Sigmoid colon (tissue), 7 donors: ENCODE results near the gene C1orf210. TPM values are rescaled to one million over a fixed set of nuclear protein-coding genes. Genes with fewer than 3 reads are reported as not detected.

Source experiments
- DNase-seq: peaks from one replicate; pipeline ENCODE4 v3.0.0-alpha.2; 2019
- H3K27ac ChIP-seq, 4 donors: fragments of 200-600 bp; sonication (generic); one replicate each; pipeline ENCODE4 v1.5.1; 2016 to 2019; ENCODE audit warnings: mild to moderate bottlenecking in 1 of 4
- H3K27me3 ChIP-seq, 3 donors: fragments of 200-600 bp; sonication (generic); one replicate each; pipeline ENCODE4 v1.5.1; 2019; ENCODE audit warnings: mild to moderate bottlenecking in 1 of 3
- H3K36me3 ChIP-seq, 4 donors: fragments of 200-600 bp; sonication (generic); one replicate each; pipeline ENCODE4 v1.5.1; 2016 to 2019
- H3K4me1 ChIP-seq, 4 donors: fragments of 200-600 bp; sonication (generic); one replicate each; pipeline ENCODE4 v1.5.1; 2017 to 2019
- H3K4me3 ChIP-seq, 4 donors: fragments of 200-600 bp; sonication (generic); one replicate each; pipeline ENCODE4 v1.5.1; 2017 to 2019; ENCODE audit warnings: mild to moderate bottlenecking in 2 of 4, moderate library complexity in 1 of 4
- H3K9me3 ChIP-seq, 4 donors: fragments of 200-600 bp in 3 of 4; sonication (generic) in 3 of 4; one replicate each; pipeline versions ENCODE4 v1.5.1 to v1.6.1; 2013 to 2019
- EP300 ChIP-seq, 4 donors: sonication (generic); formaldehyde crosslinking; IDR thresholded peaks; one replicate each; pipeline ENCODE4 v1.6.1; 2017; ENCODE audit warnings: antibody characterized with exemption in 4 of 4
- POLR2A ChIP-seq, 2 donors: fragments of 450-650 bp; IDR thresholded peaks; one replicate each; pipeline ENCODE4 v1.6.1; 2016; ENCODE audit warnings: antibody characterized with exemption in 2 of 2, mild to moderate bottlenecking in 2 of 2, moderate library complexity in 2 of 2
- POLR2AphosphoS5 ChIP-seq, 4 donors: sonication (generic); formaldehyde crosslinking; IDR thresholded peaks; one replicate each; pipeline ENCODE4 v1.6.1; 2017; ENCODE audit warnings: antibody characterized with exemption in 4 of 4
- WGBS, 2 donors: extraction: QIAGEN DNeasy Blood & Tissue Kit; methylation state at CpG; one replicate each; pipeline ENCODE4 v1.1.7; 2013; 5-methylcytosine and 5-hydroxymethylcytosine counted together
- intact Hi-C: fragments of 100-400 bp; cut with DNase I; formaldehyde crosslinking; loops from one replicate; pipeline ENCODE4 v1.15.1; 2023
- polyA plus RNA-seq, 3 donors: library from polyadenylated mRNA; stranded (reverse); fragments of 200-250 nt; gene quantifications; one replicate each; pipeline ENCODE4 v1.2.3, GENCODE V29; 2013
- total RNA-seq, 4 donors: library from RNA; depleted of rRNA; stranded (reverse); fragments of >200 nt; gene quantifications; one replicate each; pipeline ENCODE4 v1.1.0, GENCODE V29; 2016
- TF ChIP-seq, protein P1 (sequence below), 4 experiments: fragments of 450-650 bp in 3 of 4; fragments of 200-600 bp in 1 of 4; IDR thresholded peaks; one replicate each; pipeline ENCODE4 v1.5.1; 2016 to 2019; ENCODE audit warnings: antibody characterized with exemption in 4 of 4, mild to moderate bottlenecking in 3 of 4, moderate library complexity in 2 of 4
- donor health status: healthy with polysubstance abuse.
- donor health status: Bipolar disorder and iron deficiency.
- donor health status: healthy.

Gene C1orf210
- total and polyA plus RNA-seq, 7 donors = 2.1 to 68.5 (median 54.4) TPM; not detected in 3

DNA sequence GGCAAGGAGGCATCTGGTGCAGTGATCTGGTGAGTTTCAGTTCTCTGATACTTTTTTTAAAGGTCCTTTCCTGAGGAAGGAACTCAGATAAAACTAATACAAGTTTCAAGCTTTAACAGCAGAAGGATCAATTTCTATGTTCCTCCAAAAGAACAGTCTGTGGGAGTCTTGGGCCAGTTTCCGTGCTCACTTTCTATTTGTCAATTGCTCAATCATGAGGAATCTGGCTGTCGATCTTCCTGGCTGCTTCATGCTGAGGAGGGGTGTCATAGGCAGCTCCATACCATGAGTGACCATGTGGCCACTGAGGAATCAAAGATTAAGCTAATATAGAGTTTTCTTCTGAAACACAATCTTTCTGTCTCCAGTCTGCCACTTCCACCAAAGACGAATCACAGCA lies 27.0 kb downstream of the C1orf210 start:
- no peaks in the 10 kb centered on the region for H3K36me3 ChIP-seq
- TF ChIP-seq, protein P1, sequence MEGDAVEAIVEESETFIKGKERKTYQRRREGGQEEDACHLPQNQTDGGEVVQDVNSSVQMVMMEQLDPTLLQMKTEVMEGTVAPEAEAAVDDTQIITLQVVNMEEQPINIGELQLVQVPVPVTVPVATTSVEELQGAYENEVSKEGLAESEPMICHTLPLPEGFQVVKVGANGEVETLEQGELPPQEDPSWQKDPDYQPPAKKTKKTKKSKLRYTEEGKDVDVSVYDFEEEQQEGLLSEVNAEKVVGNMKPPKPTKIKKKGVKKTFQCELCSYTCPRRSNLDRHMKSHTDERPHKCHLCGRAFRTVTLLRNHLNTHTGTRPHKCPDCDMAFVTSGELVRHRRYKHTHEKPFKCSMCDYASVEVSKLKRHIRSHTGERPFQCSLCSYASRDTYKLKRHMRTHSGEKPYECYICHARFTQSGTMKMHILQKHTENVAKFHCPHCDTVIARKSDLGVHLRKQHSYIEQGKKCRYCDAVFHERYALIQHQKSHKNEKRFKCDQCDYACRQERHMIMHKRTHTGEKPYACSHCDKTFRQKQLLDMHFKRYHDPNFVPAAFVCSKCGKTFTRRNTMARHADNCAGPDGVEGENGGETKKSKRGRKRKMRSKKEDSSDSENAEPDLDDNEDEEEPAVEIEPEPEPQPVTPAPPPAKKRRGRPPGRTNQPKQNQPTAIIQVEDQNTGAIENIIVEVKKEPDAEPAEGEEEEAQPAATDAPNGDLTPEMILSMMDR (IDR thresholded peaks at IDR 0.05) = no peak
- TF ChIP-seq EP300 (IDR thresholded peaks at IDR 0.05) = no peak
- no peak for TF ChIP-seq POLR2AphosphoS5 (IDR thresholded peaks at IDR 0.05)
- TF ChIP-seq POLR2A (IDR thresholded peaks at IDR 0.05) = no peak
- no peak for DNase-seq
- no peaks in the 10 kb centered on the region for H3K27me3 ChIP-seq
- intact Hi-C loops = no loop called here
- no peak overlapping the region for H3K4me3 ChIP-seq
- no peaks in the 10 kb centered on the region for H3K9me3 ChIP-seq
- 81 to 95% methylated on average over 3 of the region's 3 CpGs for WGBS, 2 donors
- no peaks in the 10 kb centered on the region for H3K4me1 ChIP-seq
- H3K27ac ChIP-seq = no peak overlapping the region

GRCh38 chr1:43256675-43257570 lies 28.5 kb downstream of the C1orf210 start:
- no peaks in the 10 kb centered on the region for H3K27me3 ChIP-seq
- no peaks in the 10 kb centered on the region for H3K9me3 ChIP-seq
- no peaks in the 10 kb centered on the region for H3K4me1 ChIP-seq
- no peaks in the 10 kb centered on the region for H3K36me3 ChIP-seq
- H3K4me3 ChIP-seq = no peak overlapping the region
- TF ChIP-seq POLR2AphosphoS5 (IDR thresholded peaks at IDR 0.05) (no peak), POLR2A (IDR thresholded peaks at IDR 0.05) (no peak), EP300 (IDR thresholded peaks at IDR 0.05) (no peak)
- TF ChIP-seq, protein P1 (IDR thresholded peaks at IDR 0.05) = no peak
- intact Hi-C loops = no loop called here
- WGBS, 2 donors = 53 to 82% methylated on average over 8 of the region's 8 CpGs
- DNase-seq = no peak
- H3K27ac ChIP-seq = no peak overlapping the region

GRCh38 chr1:43255438-43256210 lies 29.8 kb downstream of the C1orf210 start:
- no peak for TF ChIP-seq EP300 (IDR thresholded peaks at IDR 0.05)
- TF ChIP-seq, protein P1 (IDR thresholded peaks at IDR 0.05) = no peak
- TF ChIP-seq POLR2AphosphoS5 (IDR thresholded peaks at IDR 0.05) = no peak
- TF ChIP-seq POLR2A (IDR thresholded peaks at IDR 0.05) = no peak
- no peak overlapping the region for H3K4me3 ChIP-seq
- no peaks in the 10 kb centered on the region for H3K4me1 ChIP-seq
- no peaks in the 10 kb centered on the region for H3K36me3 ChIP-seq
- H3K27me3 ChIP-seq = no peaks in the 10 kb centered on the region
- WGBS, 2 donors = 78 to 86% methylated on average over 10 of the region's 10 CpGs
- intact Hi-C loops = no loop called here
- no peak for DNase-seq
- H3K27ac ChIP-seq = no peak overlapping the region
- no peaks in the 10 kb centered on the region for H3K9me3 ChIP-seq

- H3K36me3 ChIP-seq = no peaks in the 10 kb centered on the region
- no peaks in the 10 kb centered on the region for H3K4me1 ChIP-seq
- no peak overlapping the region for H3K4me3 ChIP-seq
- H3K27me3 ChIP-seq = no peaks in the 10 kb centered on the region
- no peak for DNase-seq
- H3K27ac ChIP-seq = no peak overlapping the region
- H3K9me3 ChIP-seq = no peaks in the 10 kb centered on the region
- intact Hi-C loops = no loop called here
- WGBS, 2 donors = 93 to 94% methylated on average over 8 of the region's 8 CpGs
- TF ChIP-seq EP300 (IDR thresholded peaks at IDR 0.05) (no peak), POLR2AphosphoS5 (IDR thresholded peaks at IDR 0.05) (no peak), POLR2A (IDR thresholded peaks at IDR 0.05) (no peak)
- TF ChIP-seq, protein P1 (IDR thresholded peaks at IDR 0.05) = no peak
These were observed 31.5 kb downstream of the C1orf210 start for GRCh38 chr1:43253876-43254275.
